HT-29 (cell line): Measurements from ENCODE around the gene FRMD1. TPM values are rescaled to one million over a fixed set of nuclear protein-coding genes. Genes with fewer than 3 reads are reported as not detected.

Experiments used
- DNase-seq: peaks from one replicate; pipeline ENCODE4 v3.0.0-alpha.2; 2015; ENCODE audit warnings: low spot score
- total RNA-seq: library from RNA; depleted of rRNA; stranded (reverse); fragments of >200 nt; shearing (Covaris generic); gene quantifications from 2 replicates; pipeline ENCODE4 v1.2.3, GENCODE V29; 2014; rRNA removed

FRMD1 gene
- total RNA-seq, 1 experiment from 2014 or later = not detected

GRCh38 chr6:168007592-168008338, 71.2 kb downstream of the FRMD1 start:
- DNase-seq = peak; percentile 90

GRCh38 chr6:168005796-168006195, 73.2 kb downstream of the FRMD1 start:
- DNase-seq = no peak

GRCh38 chr6:168004945-168005344, 74.1 kb downstream of the FRMD1 start:
- DNase-seq = no peak

GRCh38 chr6:168004023-168004422, 75.0 kb downstream of the FRMD1 start:
- DNase-seq = no peak

Other genes starting within 250 kb of the FRMD1 start
- gene KIF25, start 81.5 kb downstream of the FRMD1 start, total RNA-seq = not detected in 2 replicates
- gene DACT2, start 240.6 kb upstream of the FRMD1 start, total RNA-seq = not detected in 2 replicates